CD4-positive, alpha-beta T cell treated with Interleukin-4 for 1 hour (primary cell): ENCODE data around the gene PPP4R3B.
A peak's percentile ranks its signal among the peaks of the same experiment; 100 is the strongest.
"Not testable (repeated sequence)": the region's sequence is repeated elsewhere in the genome, so short reads cannot be mapped to it uniquely, and the experiment has no call there.

Experiments
- DNase-seq, 2 donors: peaks; one replicate each; pipeline ENCODE4 v3.0.0-alpha.2; 2020 to 2022

The PPP4R3B gene

DNA sequence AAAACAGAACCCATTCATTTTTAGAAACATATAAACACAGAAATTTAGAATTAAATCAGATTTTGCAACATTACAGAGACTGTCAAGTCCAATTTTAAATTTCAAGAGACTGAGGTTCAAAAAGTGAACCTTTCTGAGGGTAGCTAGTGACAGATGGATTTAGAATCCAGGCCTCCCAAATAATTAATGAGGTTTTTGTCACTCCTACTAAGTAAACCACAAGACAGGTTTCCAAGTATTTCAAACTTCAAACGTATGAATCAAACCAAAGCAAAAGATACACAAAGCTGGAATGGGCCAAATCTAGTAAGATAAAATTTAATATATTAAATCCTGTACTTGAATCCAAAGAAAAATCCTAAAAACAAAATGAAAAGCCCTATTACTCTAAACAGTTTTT lies 25.3 kb downstream of the PPP4R3B start:
- no peak for DNase-seq

DNA sequence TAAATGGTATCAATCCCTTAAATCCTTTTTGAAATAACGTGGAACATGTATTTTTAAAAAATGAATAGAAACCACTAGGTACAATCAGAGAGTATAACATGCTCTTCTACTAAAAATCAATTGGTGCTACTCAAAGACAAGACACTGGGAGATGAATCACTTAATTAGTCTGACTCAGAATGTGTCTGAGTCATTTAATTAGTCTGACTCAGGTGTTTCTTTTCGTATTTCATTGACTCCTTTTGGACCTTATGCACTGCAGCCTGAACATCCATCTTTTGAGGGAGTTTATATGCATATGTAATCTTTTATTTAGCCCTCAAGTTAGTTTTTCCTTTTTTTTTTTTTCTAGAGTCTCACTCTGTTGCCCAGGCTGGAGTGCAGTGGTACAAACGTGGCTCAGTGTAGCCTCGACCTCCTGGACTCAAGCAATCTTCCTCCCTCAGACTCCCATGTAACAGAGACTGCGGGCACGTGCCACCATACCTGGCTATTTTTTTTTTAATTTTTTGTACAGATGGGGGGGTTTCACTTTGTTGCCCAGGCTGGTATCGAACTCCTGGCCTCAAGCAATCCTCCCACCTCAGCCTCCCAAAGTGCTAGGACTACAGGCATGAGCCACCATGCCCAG lies 26.5 kb downstream of the PPP4R3B start:
- DNase-seq = no peak

GRCh38 chr2:55585451-55586080 lies 31.9 kb downstream of the PPP4R3B start:
- no peak for DNase-seq

DNA sequence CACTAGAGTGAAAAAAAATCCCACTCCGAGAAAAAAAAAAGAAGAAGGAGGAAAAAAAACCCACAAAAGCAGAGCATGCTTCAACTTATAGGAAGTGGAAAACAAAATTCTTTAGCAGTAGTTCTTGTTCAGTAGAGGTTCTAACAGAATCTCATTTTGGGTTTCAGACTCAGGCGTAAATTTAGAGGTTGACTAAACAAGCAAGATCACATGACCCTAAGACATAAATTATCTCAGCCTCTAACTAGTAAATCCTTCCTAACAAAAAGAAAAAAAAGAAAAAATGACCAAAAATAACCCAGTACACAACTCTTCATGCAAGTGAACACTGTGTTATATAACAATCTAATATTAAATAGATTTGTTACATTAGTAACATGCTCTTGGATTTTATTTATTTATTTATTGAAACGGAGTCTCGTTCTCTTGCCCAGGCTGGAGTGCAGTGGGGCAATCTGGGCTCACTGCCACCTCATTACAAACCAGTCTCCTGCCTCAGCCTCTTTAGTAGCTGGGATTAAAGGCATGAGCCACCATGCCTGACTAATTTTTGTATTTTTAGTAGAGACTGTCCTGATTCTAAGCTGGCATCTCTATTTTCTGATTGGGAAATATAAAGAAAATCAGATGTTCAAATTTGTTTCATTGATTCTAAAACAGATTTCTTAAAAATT lies 35.4 kb downstream of the PPP4R3B start:
- no peak for DNase-seq

DNA sequence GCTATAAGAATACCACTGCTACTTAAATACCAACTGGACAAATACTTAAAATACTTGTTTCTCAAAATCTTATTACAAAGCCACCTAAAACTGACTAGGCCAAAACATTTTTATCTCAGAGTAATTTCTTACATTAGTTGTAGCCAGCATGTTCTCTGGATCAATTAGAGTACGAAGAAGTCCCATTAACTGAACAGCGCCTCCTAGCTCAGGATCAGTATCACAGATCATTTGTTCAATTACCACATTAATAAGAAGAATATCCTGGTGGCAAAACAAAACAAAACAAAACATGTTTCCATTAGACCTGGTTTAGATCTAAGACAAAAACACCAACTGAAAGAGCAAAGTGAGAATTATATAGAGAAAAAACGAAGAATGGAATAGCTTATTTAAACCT lies 36.0 kb downstream of the PPP4R3B start:
- DNase-seq = peak in 1 of 2 donors; percentile 32

GRCh38 chr2:55569002-55569401 lies 48.4 kb downstream of the PPP4R3B start:
- DNase-seq = not testable (repeated sequence)

GRCh38 chr2:55567298-55567697 lies 50.1 kb downstream of the PPP4R3B start:
- DNase-seq = no peak

- DNase-seq = peak in 1 of 2 donors; percentile 14
Observed at GRCh38 chr2:55565613-55566012, 51.8 kb downstream of the PPP4R3B start.

DNA sequence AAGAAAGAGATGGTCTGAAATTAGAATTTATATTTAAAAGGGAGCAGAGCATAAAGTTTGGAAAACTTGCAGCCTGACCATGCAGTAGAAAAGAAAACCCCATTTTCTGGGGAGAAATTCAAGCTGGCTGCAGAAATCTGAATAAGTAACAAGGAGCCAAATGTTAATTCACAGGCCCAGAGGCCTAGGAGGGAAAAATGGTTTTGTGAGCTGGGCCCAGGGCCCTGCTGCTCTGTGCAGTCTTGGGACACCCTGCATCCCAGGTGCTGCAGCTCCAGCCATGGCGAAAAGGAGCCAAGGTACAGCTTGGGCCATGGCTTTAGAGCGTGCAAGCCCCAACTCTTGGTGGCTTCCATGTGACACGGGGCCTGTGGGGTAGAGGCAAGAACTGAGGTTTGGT lies 56.6 kb downstream of the PPP4R3B start:
- no peak for DNase-seq

GRCh38 chr2:55556809-55557208 lies 60.6 kb downstream of the PPP4R3B start:
- DNase-seq = no peak

DNA sequence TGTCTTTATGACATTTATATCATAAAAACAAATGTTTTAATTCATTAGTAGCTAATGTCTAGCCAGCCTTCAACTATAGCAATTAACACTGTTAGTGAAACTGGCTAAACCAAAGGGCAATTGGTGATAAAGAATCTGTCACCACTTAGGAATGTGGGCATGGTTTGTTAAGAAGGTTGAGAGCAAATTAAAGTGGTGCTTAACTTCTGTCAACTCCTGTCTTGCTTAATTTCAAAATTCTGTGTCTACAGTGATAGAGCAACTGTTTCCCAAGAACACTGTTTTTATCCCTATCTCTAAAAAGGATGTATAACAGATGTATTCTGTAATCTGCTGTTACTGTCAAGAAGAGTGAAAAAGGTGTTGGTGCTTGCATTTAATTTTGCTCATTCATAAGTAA lies 61.4 kb downstream of the PPP4R3B start:
- DNase-seq = no peak

GRCh38 chr2:55553321-55553720 lies 64.1 kb downstream of the PPP4R3B start:
- DNase-seq = no peak

DNA sequence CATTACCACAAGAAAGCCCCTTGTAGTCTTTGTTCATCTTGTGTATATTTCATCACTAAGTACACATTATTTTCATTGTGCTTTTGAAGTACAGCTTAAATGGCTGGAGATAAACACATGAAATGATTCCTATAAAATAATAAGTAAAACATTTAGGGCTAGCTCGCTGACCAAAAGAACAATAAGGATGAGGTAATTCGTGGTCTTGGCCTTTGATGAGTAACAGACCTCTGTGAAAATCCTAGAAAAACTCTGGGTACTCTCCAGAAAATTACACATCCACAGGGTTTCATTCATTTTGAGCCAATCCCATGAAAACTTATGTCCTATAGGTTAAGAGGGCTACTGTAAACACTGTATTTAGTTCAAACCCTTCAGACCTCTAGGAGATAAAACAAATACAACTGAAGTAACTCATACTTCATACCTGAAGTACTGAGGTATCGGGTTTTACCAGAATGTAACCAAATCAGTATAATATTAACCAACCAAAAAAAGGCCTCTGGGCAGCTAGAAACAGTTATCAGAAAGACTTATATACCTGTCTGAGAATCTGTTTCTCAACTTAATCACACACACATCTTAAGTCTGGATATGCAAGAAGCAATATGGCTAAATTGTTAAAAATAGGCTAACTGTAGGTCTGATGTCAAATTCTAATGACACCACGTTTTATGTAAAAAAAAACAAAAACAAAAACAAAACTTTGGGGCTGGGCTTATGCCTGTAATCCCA lies 66.9 kb downstream of the PPP4R3B start:
- no peak for DNase-seq

DNA sequence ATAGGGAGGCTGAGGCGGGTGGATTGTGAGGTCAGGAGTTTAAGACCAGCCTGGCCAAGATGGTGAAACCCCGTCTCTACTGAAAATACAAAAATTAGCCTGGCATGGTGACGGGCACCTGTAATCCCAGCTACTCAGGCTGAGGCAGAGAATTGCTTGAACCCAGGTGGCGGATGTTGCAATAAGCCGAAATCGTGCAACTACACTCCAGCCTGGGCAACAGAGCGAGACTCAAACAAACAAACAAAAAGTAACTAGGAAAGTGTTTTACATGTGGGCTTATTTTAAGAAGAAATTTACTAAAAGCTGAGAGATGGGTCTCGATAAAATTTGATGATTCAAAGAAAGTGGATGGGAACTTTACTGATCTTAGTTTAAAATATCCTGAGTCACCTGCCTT lies 69.7 kb downstream of the PPP4R3B start:
- not testable (repeated sequence) for DNase-seq

- DNase-seq = no peak
Observed at GRCh38 chr2:55547001-55547400, 70.4 kb downstream of the PPP4R3B start.

GRCh38 chr2:55530539-55531081 lies 86.8 kb downstream of the PPP4R3B start:
- DNase-seq = peak in 1 of 2 donors; percentile 45

DNA sequence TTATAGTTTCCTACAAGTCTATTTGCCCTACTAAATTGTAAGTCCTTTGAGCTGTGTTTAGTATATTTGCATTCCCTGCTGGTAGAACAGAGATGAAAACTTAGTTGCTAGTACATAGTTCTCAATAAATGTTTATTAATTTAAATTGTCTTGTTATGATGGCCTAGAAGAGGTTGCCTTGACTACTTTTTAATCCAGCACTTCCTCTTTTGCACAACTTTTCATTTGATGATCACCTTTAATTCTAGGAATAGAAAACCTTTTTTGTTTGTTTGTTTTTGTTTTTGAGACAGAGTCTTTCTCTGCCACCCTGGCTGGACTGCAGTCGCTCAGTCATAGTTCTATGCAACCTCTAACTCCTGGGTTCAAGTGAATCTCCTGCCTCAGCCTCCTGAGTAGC lies 91.2 kb downstream of the PPP4R3B start:
- DNase-seq = no peak

- DNase-seq = no peak
Observed at GRCh38 chr2:55524884-55525437, 92.5 kb downstream of the PPP4R3B start.

- peak; percentile 32 to 33 for DNase-seq
Observed at GRCh38 chr2:55519938-55520885, 97.2 kb downstream of the PPP4R3B start.

DNA sequence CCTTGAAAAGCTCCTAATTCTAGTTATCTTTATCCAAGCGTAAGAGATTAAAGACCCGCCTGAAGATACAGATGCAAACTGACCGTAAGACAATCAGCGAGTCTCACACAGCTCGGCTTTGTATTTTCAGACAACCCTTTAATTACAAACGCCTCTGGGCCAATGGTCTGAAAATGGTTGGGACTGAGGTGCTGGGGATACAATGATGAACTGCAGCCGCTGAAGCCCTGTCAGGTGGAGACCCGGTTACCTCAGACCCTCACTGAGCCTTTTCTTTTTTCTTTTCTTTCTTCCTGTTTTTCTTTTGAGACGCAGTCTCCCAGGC lies 98.6 kb downstream of the PPP4R3B start:
- DNase-seq = no peak

- no peak for DNase-seq
Observed at GRCh38 chr2:55511508-55512124, 105.8 kb downstream of the PPP4R3B start.
